ENCODE data around the gene ELF1. TPM values are rescaled to one million over a fixed set of nuclear protein-coding genes. Genes with fewer than 3 reads are reported as not detected.

ELF1 gene
- total RNA-seq, 2 donors from 2014 or later: 72.2 to 120 TPM

DNA sequence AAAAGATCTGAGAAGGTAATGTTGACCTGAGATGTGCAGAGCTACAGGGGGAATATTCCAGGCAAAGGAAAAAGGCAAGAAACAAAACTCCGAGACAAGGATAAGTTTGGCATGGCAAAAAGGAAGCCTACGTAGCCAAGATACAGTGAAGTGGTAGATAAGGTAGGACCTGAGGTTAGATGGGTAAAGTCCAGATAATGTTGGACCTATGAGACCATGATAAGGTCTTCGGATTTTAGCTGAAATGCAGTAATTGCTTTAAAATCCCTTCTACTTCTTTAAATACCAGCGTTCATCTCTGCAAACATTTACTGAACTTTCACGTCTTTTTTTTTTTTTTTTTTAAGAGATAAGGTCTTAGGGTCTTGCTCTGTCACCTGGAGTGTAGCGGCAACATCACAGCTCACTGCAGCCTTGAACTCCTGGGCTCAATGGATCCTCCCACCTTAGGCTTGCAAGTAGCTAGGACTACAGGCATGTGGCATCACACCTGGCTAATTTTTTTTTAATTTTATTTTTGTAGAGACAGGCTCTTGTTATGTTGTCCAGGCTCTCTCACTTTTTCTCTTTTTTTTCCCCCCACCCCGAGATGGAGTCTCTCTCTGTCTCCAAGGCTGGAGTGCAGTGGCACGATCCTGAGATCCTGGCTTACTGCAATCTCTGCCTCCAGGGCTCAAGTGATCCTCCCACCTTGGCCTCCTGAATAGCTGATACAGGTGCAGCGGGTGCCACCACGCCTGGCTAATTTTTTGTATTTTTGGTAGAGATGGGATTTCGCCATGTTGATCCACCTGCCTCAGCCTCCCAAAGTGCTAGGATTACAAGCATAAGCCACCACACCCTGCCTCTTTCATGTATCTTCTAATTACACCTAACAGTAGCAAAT is 38.0 kb upstream of the ELF1 start:
- H3K4me3 ChIP-seq: no peak overlapping the region
- H3K9ac ChIP-seq (ENCODE audit: low read depth in 2 of 2, low read length in 2 of 2): peak overlapping the region in 1 of 2 donors; percentile 23
- peaks cover 26% of the 10 kb centered on the region for H3K4me1 ChIP-seq
- no peaks in the 10 kb centered on the region for H3K27me3 ChIP-seq
- no peak overlapping the region for H3K27ac ChIP-seq
- no peak for DNase-seq
- no peaks in the 10 kb centered on the region for H3K9me3 ChIP-seq
- TF ChIP-seq, protein P1, sequence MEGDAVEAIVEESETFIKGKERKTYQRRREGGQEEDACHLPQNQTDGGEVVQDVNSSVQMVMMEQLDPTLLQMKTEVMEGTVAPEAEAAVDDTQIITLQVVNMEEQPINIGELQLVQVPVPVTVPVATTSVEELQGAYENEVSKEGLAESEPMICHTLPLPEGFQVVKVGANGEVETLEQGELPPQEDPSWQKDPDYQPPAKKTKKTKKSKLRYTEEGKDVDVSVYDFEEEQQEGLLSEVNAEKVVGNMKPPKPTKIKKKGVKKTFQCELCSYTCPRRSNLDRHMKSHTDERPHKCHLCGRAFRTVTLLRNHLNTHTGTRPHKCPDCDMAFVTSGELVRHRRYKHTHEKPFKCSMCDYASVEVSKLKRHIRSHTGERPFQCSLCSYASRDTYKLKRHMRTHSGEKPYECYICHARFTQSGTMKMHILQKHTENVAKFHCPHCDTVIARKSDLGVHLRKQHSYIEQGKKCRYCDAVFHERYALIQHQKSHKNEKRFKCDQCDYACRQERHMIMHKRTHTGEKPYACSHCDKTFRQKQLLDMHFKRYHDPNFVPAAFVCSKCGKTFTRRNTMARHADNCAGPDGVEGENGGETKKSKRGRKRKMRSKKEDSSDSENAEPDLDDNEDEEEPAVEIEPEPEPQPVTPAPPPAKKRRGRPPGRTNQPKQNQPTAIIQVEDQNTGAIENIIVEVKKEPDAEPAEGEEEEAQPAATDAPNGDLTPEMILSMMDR (IDR thresholded peaks at IDR 0.05): no peak
- intact Hi-C loops (cut with DNase I): loop anchor here (10.0 kb wide), 3 partner anchors 62 to 262 kb away; no protein-coding TSS in a partner anchor
- no peaks in the 10 kb centered on the region for H3K36me3 ChIP-seq

- Histone ChIP-seq H3K4me3 (no peak overlapping the region), H3K9me3 (no peaks in the 10 kb centered on the region), H3K27me3 (no peaks in the 10 kb centered on the region), H3K9ac (ENCODE audit: low read depth in 2 of 2, low read length in 2 of 2) (peak overlapping the region in 1 of 2 donors; percentile 23), H3K27ac (no peak overlapping the region), H3K4me1 (peaks cover 26% of the 10 kb centered on the region), H3K36me3 (no peaks in the 10 kb centered on the region)
- no peak for DNase-seq
- TF ChIP-seq, protein P1 (IDR thresholded peaks at IDR 0.05): no peak
- intact Hi-C loops (cut with DNase I): loop anchor here (10.0 kb wide), 3 partner anchors 61 to 261 kb away; no protein-coding TSS in a partner anchor
These were observed 37.1 kb upstream of the ELF1 start for GRCh38 chr13:41056194-41056593.

DNA sequence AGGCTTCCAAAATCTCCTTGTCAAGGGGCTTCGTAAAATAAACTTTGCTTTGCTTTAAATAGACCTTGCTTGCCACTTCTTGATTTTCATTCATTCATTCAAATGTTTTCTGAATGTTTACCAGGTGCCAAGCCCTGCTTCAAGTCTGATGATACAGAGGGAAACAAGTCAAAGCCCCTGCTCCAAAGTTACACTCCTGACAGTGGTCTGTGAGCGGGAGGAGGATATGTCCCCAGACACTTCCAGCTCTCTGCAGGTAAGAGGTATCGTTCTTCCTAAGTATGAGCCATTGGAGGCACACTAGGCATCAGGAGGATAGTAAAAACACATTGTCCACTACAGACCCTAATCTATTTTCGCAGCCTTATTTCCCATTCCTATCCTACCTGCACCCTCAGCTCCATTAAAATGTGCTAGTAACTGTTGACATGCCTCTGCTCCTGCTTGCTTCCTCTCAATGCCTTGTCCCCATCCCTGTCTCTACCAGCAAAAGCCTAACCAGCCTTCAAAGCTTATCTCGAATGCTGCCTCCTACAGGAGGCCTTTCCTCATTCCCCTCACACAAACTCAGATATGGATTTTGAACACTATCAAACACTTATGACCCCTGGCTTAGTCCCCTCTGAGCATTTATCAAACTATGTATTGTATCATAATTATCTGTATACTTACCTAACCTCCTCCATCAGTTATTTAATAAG is 36.0 kb upstream of the ELF1 start:
- intact Hi-C loops (cut with DNase I): loop anchor here (10.0 kb wide), 3 partner anchors 60 to 260 kb away; no protein-coding TSS in a partner anchor
- H3K27ac ChIP-seq: peak overlapping the region; percentile 30
- H3K4me3 ChIP-seq: no peak overlapping the region
- no peaks in the 10 kb centered on the region for H3K36me3 ChIP-seq
- no peaks in the 10 kb centered on the region for H3K9me3 ChIP-seq
- peaks cover 26% of the 10 kb centered on the region for H3K4me1 ChIP-seq
- H3K27me3 ChIP-seq: no peaks in the 10 kb centered on the region
- TF ChIP-seq, protein P1 (IDR thresholded peaks at IDR 0.05): peak; percentile 24
- H3K9ac ChIP-seq (ENCODE audit: low read depth in 2 of 2, low read length in 2 of 2): peak overlapping the region in 1 of 2 donors; percentile 68
- DNase-seq: no peak

GRCh38 chr13:41054212-41054877 is 35.2 kb upstream of the ELF1 start:
- DNase-seq: peak; percentile 75
- intact Hi-C loops (cut with DNase I): loop anchor here (10.0 kb wide), 3 partner anchors 60 to 260 kb away; no protein-coding TSS in a partner anchor
- no peaks in the 10 kb centered on the region for H3K9me3 ChIP-seq

More at GRCh38 chr13:41054212-41054877, 35.2 kb upstream of the ELF1 start:
- Histone ChIP-seq H3K36me3 (no peaks in the 10 kb centered on the region), H3K4me1 (peaks cover 26% of the 10 kb centered on the region), H3K4me3 (no peak overlapping the region), H3K9ac (ENCODE audit: low read depth in 2 of 2, low read length in 2 of 2) (peak overlapping the region in 1 of 2 donors; percentile 68), H3K27me3 (no peaks in the 10 kb centered on the region), H3K27ac (peak overlapping the region; percentile 48)
- TF ChIP-seq, protein P1 (IDR thresholded peaks at IDR 0.05): peak; percentile 64
